A673 (cell line): ENCODE data around the gene LAMB3. TPM values are rescaled to one million over a fixed set of nuclear protein-coding genes. Genes with fewer than 3 reads are reported as not detected.

Experiments used
- BruUV-seq: library from RNA; stranded (reverse); fragments of 400-500 nt; replicated peaks from 2 replicates; lab custom pipeline; 2021; lab: Mats Ljungman, UMichigan
- CTCF ChIA-PET: fragments of 300-600 bp; sonication (Branson Sonifier 250); formaldehyde crosslinking; loops from one replicate; lab custom pipeline; 2022; ENCODE audit warnings: antibody characterized with exemption; lab: Charles Lee
- POLR2A ChIA-PET: fragments of 300-600 bp; sonication (Branson Sonifier 250); formaldehyde crosslinking; loops from one replicate; lab custom pipeline; 2022; ENCODE audit warnings: antibody characterized with exemption; ENCODE audit not compliant: low non-redundant PET; lab: Charles Lee
- DNase-seq: peaks from one replicate; pipeline ENCODE4 v3.0.0-alpha.2; 2015; ENCODE audit warnings: low spot score
- H3K27ac ChIP-seq: fragments of 200-600 bp; sonication (generic); 2 replicates; pipeline ENCODE4 v1.5.1; 2016; ENCODE audit warnings: mixed run types, low read depth, mild to moderate bottlenecking, mixed read lengths, antibody characterized with exemption, low read length; ENCODE audit not compliant: poor library complexity, severe bottlenecking
- H3K27me3 ChIP-seq: fragments of 200-600 bp; sonication (generic); replicated peaks from 2 replicates; pipeline ENCODE4 v1.6.1; 2017; ENCODE audit warnings: mixed run types, low read depth, mild to moderate bottlenecking, mixed read lengths, antibody characterized with exemption, low read length; ENCODE audit not compliant: insufficient read depth, poor library complexity
- H3K36me3 ChIP-seq: fragments of 200-600 bp; sonication (generic); 2 replicates; pipeline ENCODE4 v1.6.1; 2016; ENCODE audit warnings: mixed run types, mild to moderate bottlenecking, mixed read lengths, antibody characterized with exemption, low read length; ENCODE audit not compliant: insufficient read depth, poor library complexity, severe bottlenecking
- H3K4me1 ChIP-seq: fragments of 200-600 bp; sonication (generic); 2 replicates; pipeline ENCODE4 v1.6.1; 2017; ENCODE audit warnings: mixed run types, mild to moderate bottlenecking, mixed read lengths, antibody characterized with exemption, low read length; ENCODE audit not compliant: insufficient read depth, poor library complexity, severe bottlenecking
- H3K4me3 ChIP-seq: fragments of 200-600 bp; sonication (generic); 2 replicates; pipeline ENCODE4 v1.5.1; 2016; ENCODE audit warnings: low read depth, mixed run types, mild to moderate bottlenecking, mixed read lengths, low read length; ENCODE audit not compliant: poor library complexity, severe bottlenecking
- H3K9me3 ChIP-seq: fragments of 200-600 bp; sonication (generic); 2 replicates; pipeline ENCODE4 v1.6.1; 2016; ENCODE audit warnings: mixed run types, low read depth, mild to moderate bottlenecking, mixed read lengths, antibody characterized with exemption, low read length; ENCODE audit not compliant: poor library complexity, severe bottlenecking
- CTCF ChIP-seq: fragments of 300-800, 200-600 bp; sonication (generic); conservative IDR thresholded peaks from 2 replicates; pipeline ENCODE4 v1.5.1; 2017; ENCODE audit warnings: low read depth, mild to moderate bottlenecking, antibody characterized with exemption, low read length, moderate library complexity, mixed read lengths
- EZH2 ChIP-seq: fragments of 200-600 bp; sonication (generic); IDR thresholded peaks from 2 replicates; pipeline ENCODE4 v1.6.1; 2017; ENCODE audit warnings: borderline replicate concordance, low read depth, mild to moderate bottlenecking, mixed read lengths, antibody characterized with exemption, low read length; ENCODE audit not compliant: poor library complexity, severe bottlenecking
- intact Hi-C: fragments of 100-400 bp; cut with micrococcal nuclease; formaldehyde crosslinking; loops from one replicate; pipeline ENCODE4 v1.10.0; 2022; ENCODE audit not compliant: unreplicated experiment
- total RNA-seq: library from RNA; stranded (reverse); gene quantifications from 2 replicates; pipeline ENCODE4 v1.2.3, GENCODE V29; 2021

LAMB3 gene
- total RNA-seq, 1 experiment from 2014 or later = 12.7 TPM

DNA sequence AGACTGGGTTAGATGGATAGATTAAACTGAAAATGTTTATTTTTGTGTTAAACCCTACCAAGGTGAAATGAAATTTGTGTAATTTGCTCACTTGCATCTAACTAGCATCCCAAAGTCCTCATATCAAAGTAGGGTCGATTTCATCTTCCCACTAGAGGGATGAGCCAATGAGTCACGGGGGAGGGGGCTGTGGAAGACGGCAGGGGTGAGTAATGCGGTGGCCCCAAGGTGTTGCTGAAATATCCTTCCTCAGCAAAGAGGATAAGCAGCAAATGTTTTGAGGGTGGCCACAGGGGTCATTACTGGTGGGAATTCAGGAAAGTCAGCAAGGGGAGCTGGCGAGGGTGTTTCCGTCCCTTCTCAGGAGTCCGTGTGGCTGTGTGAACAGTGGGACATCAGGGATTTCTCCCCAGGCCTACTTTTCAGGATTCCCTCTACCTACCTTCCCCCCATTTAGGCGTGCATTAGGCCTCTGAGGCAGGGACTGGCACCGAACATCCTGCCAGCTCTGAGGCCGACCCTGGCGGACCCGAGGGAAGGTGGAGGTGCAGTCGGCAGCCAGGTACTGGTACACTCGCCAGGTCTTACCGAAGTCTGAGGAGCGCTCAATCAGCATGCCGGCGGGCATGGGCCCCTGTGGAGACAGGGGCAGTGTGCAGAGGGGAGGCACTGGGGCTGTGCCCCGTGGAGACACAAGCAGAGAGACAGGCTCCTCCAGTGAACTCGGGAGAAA, 18.1 kb downstream of the LAMB3 start:
- H3K27me3 ChIP-seq = no peaks in the 10 kb centered on the region
- H3K4me1 ChIP-seq = peaks cover 14% of the 10 kb centered on the region
- no peak for DNase-seq
- CTCF ChIA-PET = no interaction called here
- no TSS peak for BruUV-seq
- intact Hi-C loops = no loop called here
- H3K4me3 ChIP-seq = no peak overlapping the region
- POLR2A ChIA-PET = no interaction called here
- no peaks in the 10 kb centered on the region for H3K9me3 ChIP-seq
- H3K36me3 ChIP-seq = no peaks in the 10 kb centered on the region
- H3K27ac ChIP-seq = no peak overlapping the region
- TF ChIP-seq CTCF = no peak
- TF ChIP-seq EZH2 = no peak

GRCh38 chr1:209633335-209633997, 18.8 kb downstream of the LAMB3 start:
- TF ChIP-seq CTCF = no peak
- TF ChIP-seq EZH2 = no peak
- no TSS peak for BruUV-seq
- ChIA-PET POLR2A (no interaction called here), CTCF (no interaction called here)
- no peaks in the 10 kb centered on the region for H3K9me3 ChIP-seq
- peaks cover 14% of the 10 kb centered on the region for H3K4me1 ChIP-seq
- intact Hi-C loops = no loop called here
- no peaks in the 10 kb centered on the region for H3K36me3 ChIP-seq
- no peak overlapping the region for H3K27ac ChIP-seq
- H3K4me3 ChIP-seq = no peak overlapping the region
- no peaks in the 10 kb centered on the region for H3K27me3 ChIP-seq
- no peak for DNase-seq

GRCh38 chr1:209630383-209631225, 21.6 kb downstream of the LAMB3 start:
- no peak for TF ChIP-seq EZH2
- TF ChIP-seq CTCF = no peak
- H3K27me3 ChIP-seq = no peaks in the 10 kb centered on the region
- intact Hi-C loops = no loop called here
- no peak overlapping the region for H3K4me3 ChIP-seq
- no peak overlapping the region for H3K27ac ChIP-seq
- H3K36me3 ChIP-seq = no peaks in the 10 kb centered on the region
- DNase-seq = no peak
- ChIA-PET CTCF (interaction anchor here (1.6 kb wide), 1 partner anchor 54 kb away, joined by 5 read pairs; no protein-coding TSS in a partner anchor), POLR2A (interaction anchor here (0.6 kb wide), 1 partner anchor 47 kb away, joined by 3 read pairs; no protein-coding TSS in a partner anchor)
- BruUV-seq = no TSS peak
- peaks cover 25% of the 10 kb centered on the region for H3K4me1 ChIP-seq
- no peaks in the 10 kb centered on the region for H3K9me3 ChIP-seq
